ENCODE measurements around the gene CTSC. TPM values are rescaled to one million over a fixed set of nuclear protein-coding genes. Genes with fewer than 3 reads are reported as not detected.

Gene CTSC
- total RNA-seq (100 to 1,000 TPM; 128 to 132 TPM), polyA plus RNA-seq (261 TPM)

- H3K27me3 Mint-ChIP-seq = peaks cover 0 to 2% of the 10 kb centered on the region in 2 donors
- ChIA-PET CTCF (interaction anchor here (0.8 to 4.1 kb wide), 7 partner anchors 9 to 77 kb away, joined by 3 to 12 read pairs (median 5); no protein-coding TSS in a partner anchor), POLR2A (interaction anchor here (0.6 to 1.7 kb wide), 10 partner anchors 9 to 86 kb away, joined by 3 to 7 read pairs (median 4); no protein-coding TSS in a partner anchor)
- H3K4me1 Mint-ChIP-seq = peaks cover 56 to 77% (median 75%) of the 10 kb centered on the region in 3 donors
- peak within 1 kb of the TSS; percentile 97 for H3K4me3 ChIP-seq (ENCODE audit: low read length)
- H3K36me3 ChIP-seq (ENCODE audit: insufficient read depth, low read length) = no peaks in the 10 kb centered on the region
- peak within 1 kb of the TSS; percentile 88 to 100 (median 93) for H3K4me3 Mint-ChIP-seq
- no peaks in the 10 kb centered on the region for H3K27me3 ChIP-seq (ENCODE audit: insufficient read depth, low read length, poor library complexity, severe bottlenecking)
- no peaks in the 10 kb centered on the region for H3K9me3 Mint-ChIP-seq
- H3K4me1 ChIP-seq (ENCODE audit: insufficient read depth, low read length) = peaks cover 30% of the 10 kb centered on the region
- H3K9me3 ChIP-seq (ENCODE audit: low read length) = no peaks in the 10 kb centered on the region
- DNase-seq = peak; percentile 87 to 94 (median 88)
- peak within 1 kb of the TSS; percentile 78 to 99 (median 95) for H3K27ac Mint-ChIP-seq
- peak within 1 kb of the TSS; percentile 88 for H3K27ac ChIP-seq (ENCODE audit: low read depth, low read length)
- peaks cover 5 to 36% (median 11%) of the 10 kb centered on the region in 3 donors for H3K36me3 Mint-ChIP-seq
Measured at GRCh38 chr11:88337181-88337986, at the start of gene CTSC. Gene CTSC, minus strand, starts transcription at chr11:88337736. Its CDS starts 64 bp downstream, at chr11:88337672.

DNA sequence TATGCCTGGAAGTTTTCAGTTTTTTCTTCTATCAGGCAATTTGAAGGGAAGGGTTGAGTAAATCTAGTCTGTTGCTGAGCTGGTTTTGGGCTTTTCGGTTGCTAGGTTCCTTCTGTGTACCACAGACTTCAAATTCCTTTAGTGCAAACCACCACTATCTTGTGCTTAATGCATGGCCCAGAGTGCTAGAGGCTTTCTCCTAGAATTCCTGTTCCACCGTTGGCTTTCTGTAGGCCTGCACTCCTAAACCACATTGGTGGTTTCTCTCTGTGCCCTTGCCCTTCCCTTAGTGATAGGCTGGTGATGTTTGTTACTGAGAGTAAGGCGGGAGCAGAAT lies 47.1 kb upstream of the CTSC start:
- Mint-ChIP-seq H3K36me3 (peaks cover 0 to 5% (median 0%) of the 10 kb centered on the region in 3 donors), H3K27ac (peak overlapping the region in 1 of 8 donors; percentile 8), H3K4me3 (no peak overlapping the region), H3K27me3 (no peaks in the 10 kb centered on the region), H3K4me1 (no peaks in the 10 kb centered on the region), H3K9me3 (no peaks in the 10 kb centered on the region)
- no peak overlapping the region for H3K27ac ChIP-seq (ENCODE audit: low read depth, low read length)
- H3K36me3 ChIP-seq (ENCODE audit: insufficient read depth, low read length) = no peaks in the 10 kb centered on the region
- no peaks in the 10 kb centered on the region for H3K9me3 ChIP-seq (ENCODE audit: low read length)
- no peak for DNase-seq
- H3K4me1 ChIP-seq (ENCODE audit: insufficient read depth, low read length) = no peaks in the 10 kb centered on the region
- ChIA-PET POLR2A (no interaction called here), CTCF (no interaction called here)
- H3K4me3 ChIP-seq (ENCODE audit: low read length) = no peak overlapping the region
- H3K27me3 ChIP-seq (ENCODE audit: insufficient read depth, low read length, poor library complexity, severe bottlenecking) = no peaks in the 10 kb centered on the region

DNA sequence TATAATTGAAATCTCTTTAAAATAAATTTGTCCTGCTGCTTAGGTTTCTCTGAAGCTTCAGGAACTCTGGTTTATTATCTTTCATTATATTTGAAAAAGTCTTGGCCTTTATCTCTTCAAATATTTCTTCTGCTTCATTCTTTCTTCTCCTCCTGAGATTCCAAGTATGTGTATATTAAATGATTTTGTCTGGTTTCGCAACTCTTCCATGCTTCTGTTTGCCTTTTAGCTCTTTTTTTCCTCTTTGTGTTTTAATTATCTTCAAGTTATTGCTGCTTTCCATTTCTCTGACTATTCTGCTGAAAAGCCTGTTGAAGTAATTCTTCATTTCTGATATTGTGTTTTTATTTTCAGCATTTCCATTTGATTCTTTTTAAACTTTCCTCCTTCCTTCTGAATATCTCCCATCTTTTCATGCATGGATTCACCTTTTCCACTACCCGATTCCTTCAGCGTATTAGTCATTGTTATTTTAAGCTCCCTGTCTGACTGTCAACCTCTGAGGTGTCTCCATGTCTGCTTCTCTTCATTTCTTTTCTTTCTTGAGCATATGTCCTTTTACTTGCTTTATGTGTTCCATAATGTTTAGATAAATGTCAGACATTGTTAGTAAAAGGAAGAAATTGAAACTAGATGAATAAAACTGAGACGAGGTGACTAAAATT lies 46.6 kb upstream of the CTSC start:
- Mint-ChIP-seq H3K4me1 (no peaks in the 10 kb centered on the region), H3K9me3 (no peaks in the 10 kb centered on the region), H3K27ac (peak overlapping the region in 2 of 8 donors; percentile 8 to 84), H3K27me3 (no peaks in the 10 kb centered on the region), H3K4me3 (no peak overlapping the region), H3K36me3 (peaks cover 0 to 5% (median 0%) of the 10 kb centered on the region in 3 donors)
- no peak overlapping the region for H3K4me3 ChIP-seq (ENCODE audit: low read length)
- H3K36me3 ChIP-seq (ENCODE audit: insufficient read depth, low read length) = no peaks in the 10 kb centered on the region
- CTCF ChIA-PET = no interaction called here
- no peaks in the 10 kb centered on the region for H3K27me3 ChIP-seq (ENCODE audit: insufficient read depth, low read length, poor library complexity, severe bottlenecking)
- no peaks in the 10 kb centered on the region for H3K4me1 ChIP-seq (ENCODE audit: insufficient read depth, low read length)
- no peak overlapping the region for H3K27ac ChIP-seq (ENCODE audit: low read depth, low read length)
- DNase-seq = no peak
- POLR2A ChIA-PET = no interaction called here
- H3K9me3 ChIP-seq (ENCODE audit: low read length) = no peaks in the 10 kb centered on the region

GRCh38 chr11:88383447-88383846 lies 45.9 kb upstream of the CTSC start:
- no peak overlapping the region for H3K27ac ChIP-seq (ENCODE audit: low read depth, low read length)
- ChIA-PET POLR2A (no interaction called here), CTCF (no interaction called here)
- H3K36me3 ChIP-seq (ENCODE audit: insufficient read depth, low read length) = no peaks in the 10 kb centered on the region
- H3K9me3 ChIP-seq (ENCODE audit: low read length) = no peaks in the 10 kb centered on the region
- no peak for DNase-seq
- no peaks in the 10 kb centered on the region for H3K4me1 ChIP-seq (ENCODE audit: insufficient read depth, low read length)
- no peaks in the 10 kb centered on the region for H3K27me3 ChIP-seq (ENCODE audit: insufficient read depth, low read length, poor library complexity, severe bottlenecking)
- H3K27ac Mint-ChIP-seq = no peak overlapping the region
- H3K9me3 Mint-ChIP-seq = no peaks in the 10 kb centered on the region
- no peak overlapping the region for H3K4me3 ChIP-seq (ENCODE audit: low read length)
- peaks cover 0 to 5% (median 0%) of the 10 kb centered on the region in 3 donors for H3K36me3 Mint-ChIP-seq
- no peak overlapping the region for H3K4me3 Mint-ChIP-seq
- H3K4me1 Mint-ChIP-seq = no peaks in the 10 kb centered on the region
- H3K27me3 Mint-ChIP-seq = no peaks in the 10 kb centered on the region

DNA sequence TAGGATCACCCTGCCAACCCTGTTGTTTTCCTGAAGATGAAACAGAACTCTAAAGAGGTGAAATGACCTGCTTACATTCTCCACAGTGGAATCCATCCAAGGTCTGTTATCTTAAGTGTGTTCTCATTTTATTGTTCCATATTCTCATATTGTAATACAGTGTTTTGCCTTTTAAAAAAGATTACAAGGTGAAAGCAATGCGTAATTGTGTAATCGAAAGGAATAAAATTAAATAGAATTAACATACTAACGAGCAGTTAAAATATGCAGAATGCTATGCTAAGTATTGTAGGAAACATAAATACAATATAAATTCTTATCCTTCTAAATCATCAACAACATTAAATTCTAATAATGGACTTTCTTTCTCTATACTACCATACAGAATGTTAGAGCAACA lies 41.6 kb upstream of the CTSC start:
- Histone ChIP-seq H3K27ac (ENCODE audit: low read depth, low read length) (no peak overlapping the region), H3K4me3 (ENCODE audit: low read length) (no peak overlapping the region), H3K4me1 (ENCODE audit: insufficient read depth, low read length) (no peaks in the 10 kb centered on the region), H3K9me3 (ENCODE audit: low read length) (no peaks in the 10 kb centered on the region), H3K27me3 (ENCODE audit: insufficient read depth, low read length, poor library complexity, severe bottlenecking) (no peaks in the 10 kb centered on the region), H3K36me3 (ENCODE audit: insufficient read depth, low read length) (no peaks in the 10 kb centered on the region)
- H3K27ac Mint-ChIP-seq = no peak overlapping the region
- H3K9me3 Mint-ChIP-seq = no peaks in the 10 kb centered on the region
- no peaks in the 10 kb centered on the region for H3K4me1 Mint-ChIP-seq
- no peak overlapping the region for H3K4me3 Mint-ChIP-seq
- ChIA-PET POLR2A (no interaction called here), CTCF (no interaction called here)
- H3K27me3 Mint-ChIP-seq = no peaks in the 10 kb centered on the region
- no peak for DNase-seq
- peaks cover 0 to 4% (median 3%) of the 10 kb centered on the region in 3 donors for H3K36me3 Mint-ChIP-seq

DNA sequence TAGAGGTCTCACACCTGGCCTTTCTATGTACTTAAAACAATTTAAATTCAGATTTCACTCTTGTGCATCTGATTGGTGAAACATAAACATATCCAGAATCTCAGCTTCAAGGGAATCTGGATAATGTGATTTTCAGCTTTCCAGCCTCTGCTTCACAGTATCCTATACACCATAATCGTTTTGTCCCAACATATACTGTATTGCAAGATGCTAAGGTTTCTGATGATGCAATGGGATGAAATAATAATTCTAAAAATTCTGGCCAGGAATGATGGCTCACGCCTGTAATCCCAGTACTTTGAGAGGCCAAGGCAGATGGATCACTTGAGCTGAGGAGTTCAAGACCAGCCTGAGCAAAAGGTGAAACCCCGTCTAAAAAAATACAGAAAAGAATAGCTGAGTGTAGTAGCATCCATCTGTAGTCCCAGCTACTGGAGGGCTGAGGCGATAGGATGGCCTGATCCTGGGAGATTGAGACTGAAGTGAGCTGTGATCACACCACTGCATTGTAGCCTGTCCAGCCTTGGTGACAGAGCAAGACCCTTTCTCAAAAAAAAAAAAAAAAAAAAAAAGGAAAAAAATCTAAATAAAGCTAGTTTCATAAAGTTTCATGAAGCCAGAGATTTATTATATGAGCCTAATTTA lies 41.0 kb upstream of the CTSC start:
- Mint-ChIP-seq H3K36me3 (peaks cover 2 to 8% (median 3%) of the 10 kb centered on the region in 3 donors), H3K9me3 (no peaks in the 10 kb centered on the region), H3K4me3 (no peak overlapping the region), H3K4me1 (no peaks in the 10 kb centered on the region), H3K27ac (no peak overlapping the region), H3K27me3 (no peaks in the 10 kb centered on the region)
- DNase-seq = no peak
- no peaks in the 10 kb centered on the region for H3K27me3 ChIP-seq (ENCODE audit: insufficient read depth, low read length, poor library complexity, severe bottlenecking)
- no peak overlapping the region for H3K4me3 ChIP-seq (ENCODE audit: low read length)
- no peaks in the 10 kb centered on the region for H3K4me1 ChIP-seq (ENCODE audit: insufficient read depth, low read length)
- CTCF ChIA-PET = no interaction called here
- H3K27ac ChIP-seq (ENCODE audit: low read depth, low read length) = no peak overlapping the region
- H3K36me3 ChIP-seq (ENCODE audit: insufficient read depth, low read length) = no peaks in the 10 kb centered on the region
- H3K9me3 ChIP-seq (ENCODE audit: low read length) = no peaks in the 10 kb centered on the region
- POLR2A ChIA-PET = no interaction called here

DNA sequence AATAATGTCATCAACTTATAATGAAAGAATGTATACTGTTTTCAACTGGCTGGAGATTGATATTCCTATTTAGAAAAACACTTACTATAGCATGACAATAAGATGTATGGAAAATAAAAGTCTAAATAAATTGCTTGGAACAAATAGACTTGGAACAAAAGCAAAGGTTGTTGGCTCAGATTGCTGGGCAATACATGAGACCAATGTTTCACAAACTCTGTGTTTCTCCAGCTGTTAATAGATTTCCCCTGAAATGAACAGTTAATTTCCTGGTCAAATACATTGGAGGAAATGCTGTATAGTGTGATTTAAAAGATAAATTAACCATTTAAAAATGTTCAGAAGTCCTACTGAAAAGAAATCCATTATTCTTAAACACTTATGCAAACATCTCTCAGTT lies 40.1 kb upstream of the CTSC start:
- DNase-seq = no peak
- ChIA-PET CTCF (no interaction called here), POLR2A (no interaction called here)
- Histone ChIP-seq H3K4me1 (ENCODE audit: insufficient read depth, low read length) (no peaks in the 10 kb centered on the region), H3K27ac (ENCODE audit: low read depth, low read length) (no peak overlapping the region), H3K36me3 (ENCODE audit: insufficient read depth, low read length) (no peaks in the 10 kb centered on the region), H3K27me3 (ENCODE audit: insufficient read depth, low read length, poor library complexity, severe bottlenecking) (no peaks in the 10 kb centered on the region), H3K9me3 (ENCODE audit: low read length) (no peaks in the 10 kb centered on the region), H3K4me3 (ENCODE audit: low read length) (no peak overlapping the region)
- Mint-ChIP-seq H3K4me1 (no peaks in the 10 kb centered on the region), H3K9me3 (no peaks in the 10 kb centered on the region), H3K27ac (no peak overlapping the region), H3K4me3 (no peak overlapping the region), H3K36me3 (peaks cover 2 to 10% (median 3%) of the 10 kb centered on the region in 3 donors), H3K27me3 (no peaks in the 10 kb centered on the region)

DNA sequence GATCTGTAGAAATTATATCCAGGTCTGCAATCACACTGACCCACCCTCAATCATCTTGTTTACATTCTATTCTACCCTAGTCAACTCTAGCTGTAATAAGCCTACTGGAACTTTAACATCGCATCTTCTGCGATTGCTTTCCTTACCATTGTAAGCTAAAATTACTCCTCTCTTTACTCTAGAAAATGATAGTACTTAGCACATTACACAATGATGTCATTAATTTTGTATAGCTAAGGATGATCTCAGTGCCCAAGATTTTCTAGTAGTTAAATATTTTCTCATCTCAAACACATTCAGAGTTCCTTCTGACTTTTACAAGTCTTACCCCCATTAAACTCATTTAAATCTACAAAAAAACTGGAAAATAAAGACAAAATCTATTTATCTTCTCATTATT lies 39.6 kb upstream of the CTSC start:
- no peak overlapping the region for H3K27ac Mint-ChIP-seq
- no peak overlapping the region for H3K27ac ChIP-seq (ENCODE audit: low read depth, low read length)
- H3K4me3 Mint-ChIP-seq = no peak overlapping the region
- no peaks in the 10 kb centered on the region for H3K36me3 ChIP-seq (ENCODE audit: insufficient read depth, low read length)
- no peaks in the 10 kb centered on the region for H3K4me1 ChIP-seq (ENCODE audit: insufficient read depth, low read length)
- POLR2A ChIA-PET = no interaction called here
- no peak overlapping the region for H3K4me3 ChIP-seq (ENCODE audit: low read length)
- no peaks in the 10 kb centered on the region for H3K4me1 Mint-ChIP-seq
- H3K27me3 ChIP-seq (ENCODE audit: insufficient read depth, low read length, poor library complexity, severe bottlenecking) = no peaks in the 10 kb centered on the region
- no peaks in the 10 kb centered on the region for H3K27me3 Mint-ChIP-seq
- no peaks in the 10 kb centered on the region for H3K9me3 ChIP-seq (ENCODE audit: low read length)
- CTCF ChIA-PET = no interaction called here
- no peak for DNase-seq
- H3K9me3 Mint-ChIP-seq = no peaks in the 10 kb centered on the region
- peaks cover 2 to 10% (median 3%) of the 10 kb centered on the region in 3 donors for H3K36me3 Mint-ChIP-seq
